ENCODE data around the gene SAA4. TPM values are rescaled to one million over a fixed set of nuclear protein-coding genes. Genes with fewer than 3 reads are reported as not detected.

The SAA4 gene
- polyA plus RNA-seq, 3 donors: not detected

GRCh38 chr11:18261721-18262120 is 25.1 kb upstream of the SAA4 start:
- Mint-ChIP-seq H3K27ac (no peak overlapping the region), H3K4me3 (no peak overlapping the region), H3K36me3 (no peaks in the 10 kb centered on the region), H3K9me3 (peaks cover 0 to 5% (median 3%) of the 10 kb centered on the region in 7 donors), H3K4me1 (peaks cover 22% of the 10 kb centered on the region), H3K27me3 (ENCODE audit: low read depth in 3 of 3) (peaks cover 0 to 3% (median 2%) of the 10 kb centered on the region in 3 donors)
- Histone ChIP-seq H3K4me2 (replicated peaks; ENCODE audit: extremely low read depth, low read length, poor library complexity, severe bottlenecking) (no peak overlapping the region), H2AFZ (ENCODE audit: insufficient read depth, low read depth, low read length, poor library complexity, severe bottlenecking) (no peak overlapping the region), H3K4me3 (replicated peaks in 1 of 3; ENCODE audit: low read depth in 2 of 3, low read length in 3 of 3) (no peak overlapping the region), H3K27me3 (ENCODE audit: control insufficient read depth in 2 of 2, insufficient read depth in 2 of 2, low read length in 2 of 2) (peaks cover 0 to 4% of the 10 kb centered on the region in 2 donors), H3K9ac (ENCODE audit: insufficient read depth, low read length, poor library complexity, severe bottlenecking) (no peak overlapping the region), H3K79me2 (ENCODE audit: insufficient read depth, low read length) (no peaks in the 10 kb centered on the region), H3K27ac (ENCODE audit: low read depth in 1 of 2, low read length in 2 of 2) (no peak overlapping the region), H3K9me3 (replicated peaks in 1 of 2; ENCODE audit: control insufficient read depth in 1 of 2, insufficient read depth in 1 of 2, low read length in 2 of 2) (peaks cover 0 to 6% of the 10 kb centered on the region in 2 donors), H3K36me3 (replicated peaks in 1 of 2; ENCODE audit: control insufficient read depth in 1 of 2, insufficient read depth in 2 of 2, low read length in 2 of 2) (no peaks in the 10 kb centered on the region), H4K20me1 (ENCODE audit: insufficient read depth, low read length) (no peaks in the 10 kb centered on the region), H3K4me1 (ENCODE audit: control insufficient read depth in 1 of 2, insufficient read depth in 2 of 2, low read length in 2 of 2) (peaks cover 10 to 13% of the 10 kb centered on the region in 2 donors)
- no peak for DNase-seq
- WGBS (ENCODE audit: insufficient coverage): 100% methylated on average over 1 of the region's 14 CpGs
- TF ChIP-seq, protein P1, sequence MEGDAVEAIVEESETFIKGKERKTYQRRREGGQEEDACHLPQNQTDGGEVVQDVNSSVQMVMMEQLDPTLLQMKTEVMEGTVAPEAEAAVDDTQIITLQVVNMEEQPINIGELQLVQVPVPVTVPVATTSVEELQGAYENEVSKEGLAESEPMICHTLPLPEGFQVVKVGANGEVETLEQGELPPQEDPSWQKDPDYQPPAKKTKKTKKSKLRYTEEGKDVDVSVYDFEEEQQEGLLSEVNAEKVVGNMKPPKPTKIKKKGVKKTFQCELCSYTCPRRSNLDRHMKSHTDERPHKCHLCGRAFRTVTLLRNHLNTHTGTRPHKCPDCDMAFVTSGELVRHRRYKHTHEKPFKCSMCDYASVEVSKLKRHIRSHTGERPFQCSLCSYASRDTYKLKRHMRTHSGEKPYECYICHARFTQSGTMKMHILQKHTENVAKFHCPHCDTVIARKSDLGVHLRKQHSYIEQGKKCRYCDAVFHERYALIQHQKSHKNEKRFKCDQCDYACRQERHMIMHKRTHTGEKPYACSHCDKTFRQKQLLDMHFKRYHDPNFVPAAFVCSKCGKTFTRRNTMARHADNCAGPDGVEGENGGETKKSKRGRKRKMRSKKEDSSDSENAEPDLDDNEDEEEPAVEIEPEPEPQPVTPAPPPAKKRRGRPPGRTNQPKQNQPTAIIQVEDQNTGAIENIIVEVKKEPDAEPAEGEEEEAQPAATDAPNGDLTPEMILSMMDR (IDR thresholded peaks at IDR 0.05): no peak
- intact Hi-C loops (cut with micrococcal nuclease): no loop called here

DNA sequence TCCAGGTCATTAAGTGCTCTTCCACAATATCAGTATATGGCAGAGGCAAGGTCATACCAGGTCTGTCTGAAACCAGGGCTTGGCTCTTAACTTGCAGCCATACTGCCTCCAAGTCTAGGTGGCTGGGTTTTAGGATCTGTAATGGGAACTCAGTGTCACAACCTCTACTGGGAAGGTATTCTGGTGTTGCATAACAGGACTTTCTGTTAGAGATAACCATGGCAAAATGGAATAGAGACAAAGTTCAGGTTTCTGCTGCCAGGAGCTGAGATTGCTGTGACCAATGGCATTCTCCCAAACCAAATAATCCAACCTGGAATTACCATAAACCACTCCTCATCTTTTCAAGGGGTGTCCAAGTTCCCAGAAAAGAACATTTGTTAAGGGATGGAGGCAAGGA is 22.7 kb upstream of the SAA4 start:
- no peaks in the 10 kb centered on the region for H3K36me3 Mint-ChIP-seq
- TF ChIP-seq, protein P1 (IDR thresholded peaks at IDR 0.05): no peak
- H3K4me3 Mint-ChIP-seq: no peak overlapping the region
- no peak overlapping the region for H3K27ac Mint-ChIP-seq
- DNase-seq: no peak
- peaks cover 0 to 4% of the 10 kb centered on the region in 2 donors for H3K4me1 ChIP-seq (ENCODE audit: control insufficient read depth in 1 of 2, insufficient read depth in 2 of 2, low read length in 2 of 2)
- H3K79me2 ChIP-seq (ENCODE audit: insufficient read depth, low read length): no peaks in the 10 kb centered on the region
- H3K27me3 Mint-ChIP-seq (ENCODE audit: low read depth in 3 of 3): peaks cover 0 to 5% (median 2%) of the 10 kb centered on the region in 3 donors
- no peak overlapping the region for H3K9ac ChIP-seq (ENCODE audit: insufficient read depth, low read length, poor library complexity, severe bottlenecking)
- H3K4me1 Mint-ChIP-seq: peaks cover 10% of the 10 kb centered on the region
- H3K9me3 Mint-ChIP-seq: peaks cover 0 to 2% (median 0%) of the 10 kb centered on the region in 7 donors
- no peak overlapping the region for H2AFZ ChIP-seq (ENCODE audit: insufficient read depth, low read depth, low read length, poor library complexity, severe bottlenecking)
- H4K20me1 ChIP-seq (ENCODE audit: insufficient read depth, low read length): no peaks in the 10 kb centered on the region
- no peak overlapping the region for H3K27ac ChIP-seq (ENCODE audit: low read depth in 1 of 2, low read length in 2 of 2)
- H3K4me3 ChIP-seq (replicated peaks in 1 of 3; ENCODE audit: low read depth in 2 of 3, low read length in 3 of 3): no peak overlapping the region
- no peaks in the 10 kb centered on the region for H3K36me3 ChIP-seq (replicated peaks in 1 of 2; ENCODE audit: control insufficient read depth in 1 of 2, insufficient read depth in 2 of 2, low read length in 2 of 2)
- peaks cover 0 to 4% of the 10 kb centered on the region in 2 donors for H3K27me3 ChIP-seq (ENCODE audit: control insufficient read depth in 2 of 2, insufficient read depth in 2 of 2, low read length in 2 of 2)
- no peaks in the 10 kb centered on the region for H3K9me3 ChIP-seq (replicated peaks in 1 of 2; ENCODE audit: control insufficient read depth in 1 of 2, insufficient read depth in 1 of 2, low read length in 2 of 2)
- H3K4me2 ChIP-seq (replicated peaks; ENCODE audit: extremely low read depth, low read length, poor library complexity, severe bottlenecking): no peak overlapping the region
- intact Hi-C loops (cut with micrococcal nuclease): no loop called here
